GM10248 (cell line): ENCODE results near the gene IQSEC1.

Experiments
- CTCF ChIA-PET: fragments of 300-600 bp; sonication (Branson Sonifier 250); formaldehyde crosslinking; extraction: SDS; loops from one replicate; lab custom pipeline; 2021; ENCODE audit warnings: antibody characterized with exemption; lab: Yijun Ruan, JAX
- POLR2A ChIA-PET: fragments of 350-650 bp; sonication (Branson Sonifier 250); formaldehyde crosslinking; extraction: SDS; loops from one replicate; lab custom pipeline; 2020; ENCODE audit warnings: antibody characterized with exemption; lab: Yijun Ruan, JAX
- DNase-seq: peaks from one replicate; pipeline ENCODE4 v3.0.0; 2012; ENCODE audit errors: extremely low spot score
- CTCF ChIP-seq: IDR thresholded peaks from 2 replicates; pipeline ENCODE4 v1.5.1; 2012; ENCODE audit warnings: mild to moderate bottlenecking, low read depth; ENCODE audit errors: extremely low read depth, missing control alignments, control extremely low read depth

Gene IQSEC1

DNA sequence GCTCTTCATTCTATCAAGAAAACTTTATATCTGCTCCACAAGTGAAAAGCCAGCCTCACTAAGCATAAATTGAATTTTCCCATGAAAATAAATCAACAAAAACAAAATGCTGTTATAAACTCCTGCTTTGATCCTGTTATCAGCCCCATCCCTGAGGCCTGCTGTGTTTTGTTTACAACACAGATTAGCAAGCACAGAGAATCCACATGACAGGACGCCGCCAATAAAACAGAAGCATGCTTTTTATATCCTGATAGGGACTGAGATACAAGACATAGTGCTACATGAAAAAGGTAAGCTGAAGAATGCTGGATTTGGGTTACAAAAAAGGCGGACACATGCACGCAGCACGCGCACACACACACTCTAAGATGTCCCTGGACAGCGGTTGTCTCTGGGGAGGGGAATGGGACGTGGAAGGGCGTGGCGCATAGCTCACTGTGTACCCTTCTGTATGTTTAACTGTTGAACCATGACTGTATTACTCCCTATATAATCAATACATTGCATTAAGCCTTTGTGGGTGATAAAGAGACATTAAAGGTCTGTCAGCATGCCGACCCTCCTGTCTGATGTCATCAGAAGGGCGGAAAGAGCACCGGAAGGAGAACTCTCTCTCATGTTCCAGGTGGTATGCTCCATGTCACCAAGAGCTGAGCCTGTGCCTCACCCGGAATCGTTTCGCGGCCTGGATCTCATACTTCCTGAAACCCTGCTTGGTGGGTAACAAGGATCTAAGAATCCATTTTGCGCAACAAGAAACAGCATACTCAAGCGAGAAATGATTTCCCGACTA is 93.9 kb downstream of the IQSEC1 start:
- no peak for DNase-seq
- ChIA-PET POLR2A (no interaction called here), CTCF (interaction anchor here (0.6 to 15.2 kb wide), 6 partner anchors 5 to 251 kb away, joined by 3 to 163 read pairs (median 67); no protein-coding TSS in a partner anchor)
- no peak for TF ChIP-seq CTCF

- no peak for TF ChIP-seq CTCF
- CTCF ChIA-PET, result interaction anchor here (2.4 to 15.2 kb wide), 3 partner anchors 6 to 17 kb away, joined by 15 to 163 read pairs (median 163); no protein-coding TSS in a partner anchor
- POLR2A ChIA-PET, result no interaction called here
- DNase-seq, result no peak
These were observed 94.5 kb downstream of the IQSEC1 start for GRCh38 chr3:12978682-12979081.

DNA sequence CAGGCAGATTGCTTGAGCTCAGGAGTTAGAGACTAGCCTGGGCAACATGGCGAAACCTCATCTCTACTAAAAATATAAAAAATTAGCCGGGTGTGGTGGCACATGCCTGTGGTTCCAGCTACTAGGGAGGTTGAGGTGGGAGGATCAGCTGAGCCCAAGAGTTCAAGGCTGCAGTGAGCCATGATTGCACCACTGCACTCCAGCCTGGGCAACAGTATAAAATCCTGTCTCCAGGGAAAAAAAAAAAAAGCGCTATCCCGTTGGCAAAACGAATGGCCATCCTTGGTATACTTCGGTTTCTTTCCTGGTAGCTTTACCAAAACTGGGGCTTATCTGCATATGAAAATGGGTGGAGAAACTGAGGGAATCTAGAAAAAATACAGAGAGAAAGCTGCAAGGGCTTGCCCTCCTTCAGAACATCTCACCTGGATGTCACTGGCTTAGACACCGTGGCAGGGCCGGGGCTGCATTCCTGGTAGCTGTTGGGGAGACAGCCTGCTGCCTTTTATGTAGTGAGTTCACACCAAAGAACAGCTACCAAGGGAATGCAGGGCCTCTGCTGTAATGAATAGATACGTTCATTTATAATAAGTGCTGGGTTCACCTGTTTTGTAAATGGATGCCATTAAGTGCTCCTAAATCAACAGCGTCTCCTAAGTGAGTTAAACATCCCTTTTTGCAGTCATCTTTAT is 96.0 kb downstream of the IQSEC1 start:
- CTCF ChIA-PET, result interaction anchor here (0.8 to 15.2 kb wide), 3 partner anchors 7 to 18 kb away, joined by 3 to 163 read pairs (median 15); no protein-coding TSS in a partner anchor
- DNase-seq, result no peak
- no peak for TF ChIP-seq CTCF
- POLR2A ChIA-PET, result interaction anchor here (0.7 kb wide), 1 partner anchor 15 kb away, joined by 4 read pairs; no protein-coding TSS in a partner anchor

DNA sequence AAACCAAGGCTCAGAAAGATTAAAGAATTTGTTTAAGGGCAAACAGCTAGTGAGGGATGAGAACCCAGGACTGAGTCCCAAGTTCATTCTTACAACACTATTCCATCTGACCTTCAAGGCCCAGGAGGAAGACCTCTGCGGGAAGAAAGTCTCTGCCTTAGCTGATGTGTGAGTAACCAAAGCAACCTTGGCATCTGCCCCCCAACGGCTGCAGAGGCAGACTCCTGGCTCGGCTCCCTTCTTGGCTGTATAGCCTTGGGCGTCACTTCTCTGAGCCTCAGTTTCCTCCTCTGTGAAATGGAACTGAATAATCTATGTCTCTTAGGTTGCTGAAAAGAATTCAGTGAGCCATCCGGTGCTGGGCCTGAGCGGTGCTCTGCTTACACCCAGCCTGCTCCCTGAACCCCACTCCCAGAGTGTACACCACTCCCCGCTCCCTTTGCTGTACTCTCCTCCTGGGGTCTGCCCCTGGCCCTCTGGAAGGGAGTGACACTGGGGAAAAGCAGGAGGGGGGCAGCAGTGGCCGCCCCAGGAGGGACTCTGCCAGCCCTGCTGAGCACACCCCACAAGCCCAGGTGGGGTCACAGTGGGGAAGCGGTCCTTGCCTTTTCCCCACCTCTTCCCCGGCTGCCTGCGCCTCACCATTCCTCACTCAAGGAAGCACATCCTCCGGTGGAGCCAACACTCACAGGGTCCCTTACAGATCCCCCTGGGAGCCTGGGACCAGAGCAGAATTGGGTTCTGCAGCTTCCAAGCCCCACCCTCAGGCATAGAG is 97.3 kb downstream of the IQSEC1 start:
- no peak for TF ChIP-seq CTCF
- POLR2A ChIA-PET, result no interaction called here
- CTCF ChIA-PET, result interaction anchor here (1.0 to 15.2 kb wide), 4 partner anchors 8 to 34 kb away, joined by 3 to 163 read pairs (median 10); no protein-coding TSS in a partner anchor
- no peak for DNase-seq

- no peak for TF ChIP-seq CTCF
- ChIA-PET CTCF (interaction anchor here (1.8 to 15.2 kb wide), 2 partner anchors 10 to 33 kb away, joined by 4 to 163 read pairs; no protein-coding TSS in a partner anchor), POLR2A (no interaction called here)
- DNase-seq, result no peak
These were observed 98.4 kb downstream of the IQSEC1 start for GRCh38 chr3:12974819-12975218.

DNA sequence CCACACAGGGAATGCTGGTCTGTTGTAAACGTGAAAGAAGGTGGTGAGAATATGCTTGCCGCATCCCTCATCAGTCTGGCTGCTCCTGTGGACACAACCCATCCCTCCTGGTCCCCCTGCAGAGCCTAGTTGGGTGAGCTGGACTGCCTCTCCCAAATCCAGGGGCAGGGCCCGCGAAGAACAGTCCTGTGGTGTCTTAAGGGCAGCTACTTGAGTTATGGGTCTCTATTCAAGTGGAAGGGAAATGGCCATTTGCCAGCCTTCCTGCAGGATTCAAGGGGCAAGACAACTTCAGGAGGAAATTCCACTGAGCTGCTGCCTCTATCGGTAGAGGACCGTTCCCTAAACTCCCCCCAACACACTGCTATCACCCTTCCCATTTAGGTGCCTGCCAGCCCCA is 98.9 kb downstream of the IQSEC1 start:
- ChIA-PET POLR2A (no interaction called here), CTCF (interaction anchor here (1.8 to 15.2 kb wide), 2 partner anchors 10 to 33 kb away, joined by 4 to 163 read pairs; no protein-coding TSS in a partner anchor)
- DNase-seq, result no peak
- TF ChIP-seq CTCF, result no peak
